ENCODE measurements around the gene MERTK. TPM values are rescaled to one million over a fixed set of nuclear protein-coding genes. Genes with fewer than 3 reads are reported as not detected.

Gene MERTK
- total and polyA plus RNA-seq, 2 of the 8 experiments (the other 6 are each of a cell fraction or from before 2014, with no cell fraction given) = 6.5 to 7.0 TPM

DNA sequence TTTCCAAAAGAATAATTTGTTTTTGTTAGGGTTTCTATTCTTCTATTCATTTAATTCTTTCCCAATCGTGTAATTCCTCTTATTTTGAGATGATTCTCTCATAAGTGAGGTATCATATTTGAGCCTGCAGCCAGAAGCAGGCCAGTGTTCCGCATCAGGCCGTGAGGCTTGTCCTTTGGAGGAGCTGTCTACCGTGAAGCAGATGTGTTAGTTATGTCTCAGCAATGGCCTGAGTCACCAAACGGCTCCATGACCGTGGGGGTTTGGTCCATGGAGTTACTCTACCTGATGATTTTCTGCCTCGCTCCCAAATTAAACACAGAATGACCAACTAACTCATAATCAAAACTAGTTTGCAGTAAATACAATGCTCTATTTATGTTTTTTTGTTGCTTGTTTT, 92.4 kb downstream of the MERTK start:
- Histone ChIP-seq H2BK20ac (ENCODE audit: low read length) (no peak overlapping the region), H4K91ac (replicated peaks; ENCODE audit: insufficient read length, low read length) (no peak overlapping the region), H3K27ac (ENCODE audit: low read depth, low read length) (no peak overlapping the region), H3K36me3 (ENCODE audit: control insufficient read depth in 2 of 4, insufficient read depth in 4 of 4, low read length in 3 of 4) (no peaks in the 10 kb centered on the region), H3K56ac (replicated peaks; ENCODE audit: insufficient read length, low read depth, low read length) (no peak overlapping the region), H2BK12ac (ENCODE audit: low read depth, low read length) (no peak overlapping the region), H2AK5ac (ENCODE audit: low read depth, low read length) (no peak overlapping the region), H4K5ac (ENCODE audit: insufficient read length, low read depth, low read length) (no peak overlapping the region), H3K4me1 (replicated peaks in 1 of 4; ENCODE audit: control insufficient read depth in 3 of 4, insufficient read depth in 4 of 4, low read length in 3 of 4) (no peaks in the 10 kb centered on the region), H4K20me1 (replicated peaks in 1 of 2; ENCODE audit: control insufficient read depth in 1 of 2, insufficient read depth in 2 of 2, low read length in 2 of 2) (no peaks in the 10 kb centered on the region), H2BK15ac (ENCODE audit: low read length) (no peak overlapping the region), H3K4me2 (ENCODE audit: insufficient read depth in 1 of 2, low read depth in 2 of 2, low read length in 2 of 2) (no peak overlapping the region), H3K27me3 (replicated peaks in 1 of 4; ENCODE audit: control insufficient read depth in 3 of 4, extremely low read depth in 1 of 4, insufficient read depth in 3 of 4, low read length in 3 of 4) (no peaks in the 10 kb centered on the region), H3K79me1 (ENCODE audit: low read depth, low read length) (no peaks in the 10 kb centered on the region), H3K9ac (replicated peaks in 1 of 4; ENCODE audit: extremely low read depth in 1 of 4, low read depth in 3 of 4, low read length in 3 of 4) (no peak overlapping the region), H3K9me3 (ENCODE audit: insufficient read depth in 2 of 2, low read depth in 1 of 2, low read length in 1 of 2) (no peaks in the 10 kb centered on the region), H3K14ac (ENCODE audit: insufficient read length) (no peak overlapping the region), H2BK5ac (ENCODE audit: low read depth, low read length) (no peak overlapping the region), H4K8ac (ENCODE audit: extremely low read depth, insufficient read depth, low read length) (no peak overlapping the region), H3K4ac (replicated peaks; ENCODE audit: insufficient read length, low read depth, low read length) (no peak overlapping the region), H3K23me2 (ENCODE audit: low read depth, low read length) (no peaks in the 10 kb centered on the region), H3K23ac (ENCODE audit: insufficient read length) (no peak overlapping the region), H3K79me2 (ENCODE audit: control insufficient read depth in 1 of 2, insufficient read depth in 2 of 2, low read length in 2 of 2) (no peaks in the 10 kb centered on the region), H2BK120ac (replicated peaks; ENCODE audit: low read depth, low read length) (no peak overlapping the region), H3K4me3 (ENCODE audit: extremely low read depth in 1 of 4, insufficient read depth in 2 of 4, low read depth in 3 of 4, low read length in 4 of 4) (no peak overlapping the region), H3K18ac (ENCODE audit: extremely low read depth, low read length) (no peak overlapping the region), H2AFZ (ENCODE audit: low read length) (no peak overlapping the region)
- ChIA-PET CTCF (ENCODE audit: partially characterized antibody) (interaction anchor here (2.1 kb wide), 1 partner anchor 10 kb away, joined by 7 read pairs; no protein-coding TSS in a partner anchor), POLR2A (ENCODE audit: partially characterized antibody) (no interaction called here)
- peak in 1 of 2 experiments; percentile 24 for DNase-seq (ENCODE audit: low read depth in 1 of 2, low spot score in 2 of 2)
- WGBS, 2 experiments (ENCODE audit: extremely low coverage in 1 of 2, insufficient coverage in 1 of 2, insufficient read length in 1 of 2, insufficient replicate concordance in 2 of 2, low coverage in 1 of 2, low lambda C conversion rate in 2 of 2, missing lambda C conversion rate in 1 of 2) = 90% methylated on average over 7 of the region's 7 CpGs; no CpG with 5 or more reads in 1 of the 2 experiments
- FAIRE-seq = no peak
- TF ChIP-seq, protein P1, sequence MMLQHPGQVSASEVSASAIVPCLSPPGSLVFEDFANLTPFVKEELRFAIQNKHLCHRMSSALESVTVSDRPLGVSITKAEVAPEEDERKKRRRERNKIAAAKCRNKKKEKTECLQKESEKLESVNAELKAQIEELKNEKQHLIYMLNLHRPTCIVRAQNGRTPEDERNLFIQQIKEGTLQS (IDR thresholded peaks at IDR 0.05; ENCODE audit: insufficient read depth, low read depth, low read length) = no peak
- no peak for TF ChIP-seq SIX5 (IDR thresholded peaks at IDR 0.05; ENCODE audit: low read depth, low read length)
- TF ChIP-seq CHD2 (IDR thresholded peaks at IDR 0.05; ENCODE audit: low read length) = no peak
- TF ChIP-seq BRCA1 (IDR thresholded peaks at IDR 0.05; ENCODE audit: low read depth, low read length) = no peak
- no peak for TF ChIP-seq RNF2 (IDR thresholded peaks at IDR 0.05; ENCODE audit: borderline replicate concordance, low read depth, low read length, missing control alignments, poor library complexity, severe bottlenecking)
- no peak for TF ChIP-seq RFX5 (IDR thresholded peaks at IDR 0.05; ENCODE audit: borderline replicate concordance, low read depth, low read length)
- TF ChIP-seq ASH2L (IDR thresholded peaks at IDR 0.05; ENCODE audit: low read length) = no peak
- no peak for TF ChIP-seq TCF12 (IDR thresholded peaks at IDR 0.05; ENCODE audit: low read depth, low read length)
- no peak for TF ChIP-seq POU5F1 (IDR thresholded peaks at IDR 0.05; ENCODE audit: low read depth, low read length)
- TF ChIP-seq GTF2F1 (IDR thresholded peaks at IDR 0.05; ENCODE audit: borderline replicate concordance, low read depth, low read length) = no peak
- no peak for TF ChIP-seq TBP (IDR thresholded peaks at IDR 0.05; ENCODE audit: low read depth, low read length)
- TF ChIP-seq, protein P2, sequence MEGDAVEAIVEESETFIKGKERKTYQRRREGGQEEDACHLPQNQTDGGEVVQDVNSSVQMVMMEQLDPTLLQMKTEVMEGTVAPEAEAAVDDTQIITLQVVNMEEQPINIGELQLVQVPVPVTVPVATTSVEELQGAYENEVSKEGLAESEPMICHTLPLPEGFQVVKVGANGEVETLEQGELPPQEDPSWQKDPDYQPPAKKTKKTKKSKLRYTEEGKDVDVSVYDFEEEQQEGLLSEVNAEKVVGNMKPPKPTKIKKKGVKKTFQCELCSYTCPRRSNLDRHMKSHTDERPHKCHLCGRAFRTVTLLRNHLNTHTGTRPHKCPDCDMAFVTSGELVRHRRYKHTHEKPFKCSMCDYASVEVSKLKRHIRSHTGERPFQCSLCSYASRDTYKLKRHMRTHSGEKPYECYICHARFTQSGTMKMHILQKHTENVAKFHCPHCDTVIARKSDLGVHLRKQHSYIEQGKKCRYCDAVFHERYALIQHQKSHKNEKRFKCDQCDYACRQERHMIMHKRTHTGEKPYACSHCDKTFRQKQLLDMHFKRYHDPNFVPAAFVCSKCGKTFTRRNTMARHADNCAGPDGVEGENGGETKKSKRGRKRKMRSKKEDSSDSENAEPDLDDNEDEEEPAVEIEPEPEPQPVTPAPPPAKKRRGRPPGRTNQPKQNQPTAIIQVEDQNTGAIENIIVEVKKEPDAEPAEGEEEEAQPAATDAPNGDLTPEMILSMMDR (IDR thresholded peaks at IDR 0.05; ENCODE audit: control extremely low read depth in 1 of 3, insufficient read depth in 1 of 3, low read depth in 1 of 3, low read length in 3 of 3) = no peak

Data from H1 (cell line).